Upper lobe of left lung (tissue), 4 donors: ENCODE results near the gene MYOCD.

Source experiments
- CTCF ChIP-seq, 6 experiments: fragments of 450-650 bp in 4 of 6; fragments of 200-600 bp in 2 of 6; sonication (generic) in 2 of 6; IDR thresholded peaks; one replicate each; pipeline ENCODE4 v1.5.1; 2016 to 2019; ENCODE audit warnings: antibody characterized with exemption in 6 of 6
- POLR2A ChIP-seq, 4 donors: fragments of 450-650 bp; IDR thresholded peaks; one replicate each; pipeline ENCODE4 v1.5.1; 2016 to 2017; ENCODE audit warnings: antibody characterized with exemption in 4 of 4, mild to moderate bottlenecking in 2 of 4
- POLR2AphosphoS5 ChIP-seq, 2 donors: sonication (generic); formaldehyde crosslinking; IDR thresholded peaks; one replicate each; pipeline ENCODE4 v1.5.1; 2017; ENCODE audit warnings: antibody characterized with exemption in 2 of 2

DNA sequence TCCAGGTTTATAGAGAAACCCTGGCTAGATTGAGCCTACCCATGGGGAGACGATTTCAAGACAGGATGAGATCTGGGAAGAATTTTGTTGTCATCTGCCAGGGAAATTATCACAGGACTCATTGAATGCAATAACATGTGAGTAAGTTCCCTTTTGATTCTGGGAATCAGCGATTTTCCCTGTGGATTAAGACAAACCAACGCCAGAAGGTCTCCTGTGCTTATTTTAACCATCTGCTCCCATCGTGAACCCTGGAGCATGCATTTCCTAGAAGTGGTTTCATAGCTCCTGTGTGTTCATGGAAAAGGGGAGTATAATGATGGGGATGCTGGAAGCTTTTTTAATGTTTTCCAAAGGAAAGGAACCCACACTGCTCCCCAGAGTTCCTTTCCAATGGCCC lies 102.6 kb downstream of the MYOCD start:
- TF ChIP-seq POLR2A (IDR thresholded peaks at IDR 0.05) (no peak), CTCF (IDR thresholded peaks at IDR 0.05) (no peak), POLR2AphosphoS5 (IDR thresholded peaks at IDR 0.05) (no peak)
